Colonic mucosa (tissue), 4 donors: ENCODE measurements around the gene ANKRD31. TPM values are rescaled to one million over a fixed set of nuclear protein-coding genes. Genes with fewer than 3 reads are reported as not detected.

ENCODE experiments used
- DNase-seq: peaks from one replicate; pipeline ENCODE4 v3.0.0-alpha.2; 2020
- H3K27ac ChIP-seq: fragments of 200-600 bp; one replicate; pipeline ENCODE4 v1.8.0; 2021
- H3K27me3 ChIP-seq: fragments of 200-600 bp; one replicate; pipeline ENCODE4 v1.8.0; 2021
- H3K36me3 ChIP-seq: fragments of 200-600 bp; one replicate; pipeline ENCODE4 v1.8.0; 2021
- H3K4me1 ChIP-seq: fragments of 200-600 bp; one replicate; pipeline ENCODE4 v1.8.0; 2021; ENCODE audit warnings: mild to moderate bottlenecking
- H3K4me3 ChIP-seq: fragments of 200-600 bp; one replicate; pipeline ENCODE4 v1.8.0; 2021
- H3K9ac ChIP-seq, 2 donors: one replicate each; pipeline ENCODE4 v1.7.0; 2013; ENCODE audit warnings: control low read depth in 2 of 2, low read depth in 2 of 2, low read length in 2 of 2
- H3K9me3 ChIP-seq: fragments of 200-600 bp; one replicate; pipeline ENCODE4 v1.8.0; 2021
- CTCF ChIP-seq: fragments of 200-600 bp; IDR thresholded peaks from one replicate; pipeline ENCODE4 v1.8.0; 2022; ENCODE audit warnings: antibody characterized with exemption, mild to moderate bottlenecking
- intact Hi-C: fragments of 100-400 bp; cut with DNase I; formaldehyde crosslinking; loops from one replicate; pipeline ENCODE4 v1.14.1; 2022
- total RNA-seq, 2 donors: library from RNA; stranded (reverse); fragmentation: NEBNext Ultra II Directional in 1 of 2; extraction: Animal tissue kit (Norgen Biotek cat#: 25700) in 1 of 2; gene quantifications; one replicate each; pipeline ENCODE4 v1.2.1, GENCODE V29; 2021
- donor health status: healthy.
- donor health status: DM: no; HTN: no; CAD: no.
- donor health status: DM: no; HTN: no; CAD: no.

ANKRD31 gene
- total RNA-seq, 2 donors from 2014 or later, result 0.05 TPM

- no peaks in the 10 kb centered on the region for H3K36me3 ChIP-seq
- H3K9ac ChIP-seq, result no peak overlapping the region
- no peaks in the 10 kb centered on the region for H3K27me3 ChIP-seq
- no peak overlapping the region for H3K4me3 ChIP-seq
- H3K9me3 ChIP-seq, result no peaks in the 10 kb centered on the region
- TF ChIP-seq CTCF, result no peak
- DNase-seq, result no peak
- intact Hi-C loops, result no loop called here
- H3K27ac ChIP-seq, result no peak overlapping the region
- H3K4me1 ChIP-seq, result no peaks in the 10 kb centered on the region
Measured at GRCh38 chr5:75018805-75019587, 217.7 kb downstream of the ANKRD31 start.

Other genes starting within 250 kb of the ANKRD31 start
- 1 to 10 TPM in 1 of 2 donors, under 1 TPM in 1; 0.25 to 2.7 TPM for gene GCNT4, start 184.3 kb downstream of the ANKRD31 start, total RNA-seq
- gene HMGCR, start 100.3 kb upstream of the ANKRD31 start, total RNA-seq, result 100 to 1,000 TPM; 118 to 319 TPM